LoVo (cell line): ENCODE measurements around the gene WNT3A.

ENCODE experiments used
- DNase-seq: peaks from one replicate; pipeline ENCODE4 v3.0.0-alpha.2; 2016; ENCODE audit warnings: low spot score

WNT3A gene

GRCh38 chr1:228101614-228101993 is 94.8 kb downstream of the WNT3A start:
- no peak for DNase-seq

- peak; percentile 61 for DNase-seq
Measured at GRCh38 chr1:228101994-228102790, 95.4 kb downstream of the WNT3A start.

- peak; percentile 92 for DNase-seq
Measured at GRCh38 chr1:228102791-228103620, 96.2 kb downstream of the WNT3A start, which contains the start of gene C1orf35. TSS of gene C1orf35 (minus strand) at chr1:228103325. CDS start at chr1:228103227, 98 bp downstream.

- DNase-seq: no peak
Measured at GRCh38 chr1:228104526-228105269, 97.9 kb downstream of the WNT3A start.

GRCh38 chr1:228105270-228105995 is 98.6 kb downstream of the WNT3A start:
- no peak for DNase-seq

GRCh38 chr1:228105996-228106799 is 99.4 kb downstream of the WNT3A start:
- DNase-seq: no peak

- DNase-seq: no peak
Measured at GRCh38 chr1:228106800-228107054, 99.9 kb downstream of the WNT3A start.

- no peak for DNase-seq
Measured at GRCh38 chr1:228107636-228108035, 100.8 kb downstream of the WNT3A start.

GRCh38 chr1:228108055-228108690 is 101.4 kb downstream of the WNT3A start:
- DNase-seq: no peak

- DNase-seq: no peak
Measured at GRCh38 chr1:228108742-228109072, 101.9 kb downstream of the WNT3A start.

GRCh38 chr1:228109073-228109961 is 102.5 kb downstream of the WNT3A start, which contains the start of gene MRPL55:
TSS of gene MRPL55 (minus strand) at chr1:228109299. CDS start at chr1:228108260, 1,039 bp downstream.
- DNase-seq: peak; percentile 96

GRCh38 chr1:228109962-228110488 is 103.2 kb downstream of the WNT3A start:
- peak; percentile 26 for DNase-seq

- no peak for DNase-seq
Measured at GRCh38 chr1:228110556-228110955, 103.8 kb downstream of the WNT3A start.
